Activated T-cell treated with anti-CD3 and anti-CD28 coated beads for 1 hour (primary cell): ENCODE measurements around the gene RPS25.
A peak's percentile ranks its signal among the peaks of the same experiment; 100 is the strongest.
"Not testable (repeated sequence)": the region's sequence is repeated elsewhere in the genome, so short reads cannot be mapped to it uniquely, and the experiment has no call there.

ENCODE experiments used
- DNase-seq: peaks from one replicate; pipeline ENCODE4 v3.0.0-alpha.2; 2020; ENCODE audit warnings: low read depth

Gene RPS25

DNA sequence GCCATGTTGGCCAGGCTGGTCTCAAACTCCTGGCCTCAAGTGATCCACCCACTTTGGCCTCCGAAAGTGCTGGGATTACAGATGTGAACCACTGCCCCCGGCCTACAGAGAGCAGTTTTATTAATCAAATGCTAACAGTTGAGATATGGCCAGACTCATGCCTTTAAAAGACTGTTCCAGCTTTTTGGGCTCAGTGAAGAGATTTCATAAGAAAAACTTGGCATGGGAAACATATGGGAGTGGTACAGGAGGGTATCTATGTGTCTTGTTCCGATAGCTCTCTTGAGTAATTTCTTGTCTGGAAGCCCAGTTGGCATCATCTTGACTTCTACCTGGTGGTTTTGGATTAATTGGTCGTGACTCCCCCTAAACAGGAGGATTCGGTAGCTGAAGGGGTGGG lies 20.7 kb upstream of the RPS25 start:
- DNase-seq = no peak

DNA sequence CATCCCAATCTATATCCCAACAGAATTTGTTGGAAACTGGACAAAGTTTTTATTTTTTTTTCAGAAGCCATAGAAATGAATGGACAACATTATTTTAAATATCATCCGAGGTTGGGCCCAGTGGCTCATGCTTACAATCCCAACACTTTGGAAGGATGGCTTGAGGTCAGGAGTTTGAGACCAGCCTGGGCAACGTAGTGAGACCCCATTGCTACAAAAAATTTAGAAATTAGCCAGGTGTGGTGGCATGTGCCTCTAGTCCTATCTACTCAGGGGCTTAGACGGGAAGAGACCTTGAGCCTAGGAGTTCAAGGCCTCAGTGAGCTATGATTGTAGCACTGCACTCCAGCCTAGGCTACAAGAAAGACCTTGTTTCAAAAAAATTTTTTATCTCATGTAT lies 16.7 kb upstream of the RPS25 start:
- DNase-seq = no peak

DNA sequence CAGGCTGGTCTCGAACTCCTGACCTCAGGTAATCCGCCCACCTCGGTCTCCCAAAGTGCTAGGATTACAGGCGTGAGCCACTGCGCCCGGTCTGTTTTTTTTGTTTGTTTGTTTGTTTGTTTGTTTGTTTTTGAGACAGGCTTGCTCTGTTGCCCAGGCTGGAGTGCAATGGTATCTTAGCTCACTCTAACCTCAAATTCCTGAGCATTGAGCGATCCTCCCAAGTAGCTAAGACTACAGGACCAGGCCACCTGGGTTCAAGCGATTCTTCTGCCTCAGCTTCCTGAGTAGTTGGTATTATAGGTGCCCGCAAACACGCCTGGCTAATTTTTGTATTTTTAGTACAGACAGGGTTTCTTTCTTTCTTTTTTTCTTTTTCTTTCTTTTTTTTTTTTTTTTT lies 15.3 kb upstream of the RPS25 start:
- DNase-seq = not testable (repeated sequence)

DNA sequence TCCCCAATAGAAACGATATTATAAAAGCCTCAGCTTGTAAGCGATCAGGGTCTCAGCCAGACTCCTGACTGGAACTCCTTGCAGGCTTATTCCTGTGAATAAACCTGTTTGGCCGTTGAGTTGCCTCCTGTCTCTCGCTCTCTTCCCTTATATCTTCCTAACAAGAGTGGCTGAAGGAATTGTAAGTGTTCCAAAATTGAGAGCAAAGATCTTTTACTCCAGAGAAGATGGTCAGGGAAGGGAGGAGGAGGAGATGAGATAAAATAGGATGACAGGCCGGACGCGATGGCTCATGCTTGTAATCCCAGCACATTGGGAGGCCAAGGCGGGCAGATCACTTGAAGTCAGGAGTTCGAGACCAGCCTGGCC lies 13.8 kb upstream of the RPS25 start:
- no peak for DNase-seq

DNA sequence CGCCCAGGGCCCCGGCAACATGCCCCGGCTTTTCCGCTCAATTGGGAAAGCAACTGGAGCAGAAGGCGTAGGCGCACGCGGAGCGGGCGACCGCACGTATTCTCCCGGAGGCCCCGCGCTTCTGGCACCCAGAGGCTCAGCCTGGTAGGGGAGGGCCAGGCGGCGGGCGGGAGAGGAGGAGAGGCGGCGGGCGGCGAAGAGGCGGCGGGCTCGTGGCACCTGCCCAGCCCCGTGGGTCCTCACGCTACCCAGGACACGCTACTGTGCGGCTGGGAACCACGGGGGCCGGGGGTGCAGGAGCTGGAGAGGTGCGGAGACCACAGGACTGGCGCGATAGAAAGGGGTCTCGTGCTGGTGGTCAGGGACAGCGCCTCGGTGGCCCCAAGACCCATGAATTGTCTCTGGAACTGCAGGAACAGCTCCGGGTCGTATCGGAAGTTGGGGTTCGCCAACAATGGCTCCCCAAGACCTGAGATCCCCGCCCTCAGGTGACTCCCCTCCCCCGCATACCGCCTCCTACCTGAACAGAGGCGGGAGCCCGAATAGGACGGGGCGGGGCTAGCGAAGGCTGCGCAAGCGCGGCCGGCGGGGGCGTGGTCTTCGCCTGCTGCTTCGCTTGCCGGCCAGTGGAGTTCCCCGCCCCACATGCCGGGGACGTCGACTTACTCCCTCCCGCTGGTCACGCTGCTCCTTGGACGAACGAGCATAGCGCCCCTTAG lies 12.3 kb upstream of the RPS25 start, which contains the start of gene SLC37A4:
Gene SLC37A4, minus strand, starts transcription at position 549 of the 719 bp plus-strand sequence.
- peak; percentile 99 for DNase-seq

DNA sequence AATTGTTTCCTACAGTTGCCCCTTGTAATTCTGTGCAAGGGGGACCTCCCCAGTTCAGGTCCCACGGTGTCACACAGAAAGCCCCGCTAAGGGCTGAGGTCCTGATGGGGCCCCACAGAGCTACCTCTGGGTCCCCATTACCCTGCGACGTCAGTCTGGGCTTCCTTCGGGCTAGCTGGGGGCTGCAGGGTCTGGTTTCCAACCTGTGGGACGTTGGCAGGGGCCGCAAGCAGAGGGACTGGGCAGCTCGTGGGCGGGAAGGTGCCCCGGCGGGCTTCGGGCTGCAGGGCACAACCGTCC lies 11.8 kb upstream of the RPS25 start:
- DNase-seq = no peak

DNA sequence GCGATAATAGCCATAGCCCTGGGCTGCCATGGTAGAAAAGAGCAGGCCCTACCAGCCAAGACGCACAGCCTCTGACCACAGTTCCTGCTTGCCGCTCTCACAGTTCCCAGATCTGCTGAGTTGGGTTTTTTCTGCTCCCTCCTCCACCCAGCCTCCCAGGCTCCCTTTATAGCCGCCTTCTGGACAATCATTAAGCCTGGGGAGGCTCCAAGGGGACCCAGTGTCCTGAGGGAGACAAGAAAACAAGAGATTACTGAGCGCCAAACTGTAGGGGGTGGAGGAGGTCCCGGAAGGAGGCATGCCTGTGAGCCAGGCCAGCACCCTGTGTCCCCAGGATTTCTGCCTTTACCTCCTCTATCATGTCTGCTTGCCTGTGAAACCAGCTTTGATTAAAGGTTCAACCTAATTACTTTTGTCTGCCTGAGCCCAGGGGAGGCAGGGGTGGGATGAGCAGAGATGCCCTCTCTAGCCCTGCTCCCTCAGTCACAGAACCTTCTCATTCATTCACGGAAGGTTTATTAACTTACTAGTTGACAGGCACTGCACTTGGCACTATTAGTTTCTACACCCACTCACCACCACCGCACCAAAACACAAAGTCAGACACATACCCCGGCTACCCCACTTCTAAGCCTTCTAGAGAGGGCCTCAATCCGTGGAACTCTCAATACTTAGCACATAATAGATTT lies 11.3 kb upstream of the RPS25 start:
- no peak for DNase-seq

DNA sequence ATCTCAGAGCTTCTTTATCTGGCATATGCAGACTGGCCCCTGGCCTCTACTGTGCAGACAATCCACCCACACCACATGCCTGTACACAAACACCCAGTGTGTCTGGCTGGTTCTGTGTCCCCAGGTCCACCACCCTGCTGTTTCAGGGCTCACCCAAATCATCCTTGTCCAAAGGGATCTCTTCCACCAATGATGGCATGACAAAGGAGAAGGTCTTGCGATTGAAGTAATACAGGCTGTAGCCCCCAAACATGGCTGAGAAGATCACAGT lies 10.9 kb upstream of the RPS25 start:
- DNase-seq = no peak

DNA sequence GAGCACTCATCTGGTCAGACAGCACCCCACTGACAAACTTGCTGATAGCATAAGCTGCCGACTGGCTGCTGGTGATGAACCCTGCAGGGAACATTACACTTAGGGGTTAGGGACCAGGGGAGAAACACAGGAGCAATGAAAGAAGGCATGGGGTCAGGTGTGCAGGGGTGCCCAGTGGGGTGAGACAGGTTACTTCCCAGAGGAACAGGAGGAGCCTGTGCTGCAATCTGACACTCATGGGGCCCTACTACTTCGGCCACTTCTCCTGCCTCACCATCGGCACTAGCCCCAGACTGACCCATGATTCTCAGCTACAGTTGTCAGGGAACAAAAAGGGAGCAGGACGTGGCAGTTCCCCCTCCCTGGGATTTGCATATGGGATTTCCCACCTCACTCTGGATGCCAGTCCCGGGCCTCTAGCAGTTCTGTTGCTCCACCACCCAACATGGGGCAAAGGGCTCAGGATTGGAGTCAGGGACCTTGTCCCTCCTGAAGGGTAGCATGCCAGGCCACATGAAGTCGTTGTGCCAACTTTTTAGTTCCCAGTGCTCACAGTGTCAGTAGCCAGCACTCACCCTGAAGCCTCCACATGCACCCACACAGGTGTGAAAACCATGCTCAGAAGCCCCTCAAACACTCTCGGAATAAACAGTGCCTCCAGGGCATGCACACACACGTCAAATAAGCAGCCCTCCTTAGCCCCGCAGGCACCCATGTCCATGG lies 10.4 kb upstream of the RPS25 start:
- no peak for DNase-seq

DNA sequence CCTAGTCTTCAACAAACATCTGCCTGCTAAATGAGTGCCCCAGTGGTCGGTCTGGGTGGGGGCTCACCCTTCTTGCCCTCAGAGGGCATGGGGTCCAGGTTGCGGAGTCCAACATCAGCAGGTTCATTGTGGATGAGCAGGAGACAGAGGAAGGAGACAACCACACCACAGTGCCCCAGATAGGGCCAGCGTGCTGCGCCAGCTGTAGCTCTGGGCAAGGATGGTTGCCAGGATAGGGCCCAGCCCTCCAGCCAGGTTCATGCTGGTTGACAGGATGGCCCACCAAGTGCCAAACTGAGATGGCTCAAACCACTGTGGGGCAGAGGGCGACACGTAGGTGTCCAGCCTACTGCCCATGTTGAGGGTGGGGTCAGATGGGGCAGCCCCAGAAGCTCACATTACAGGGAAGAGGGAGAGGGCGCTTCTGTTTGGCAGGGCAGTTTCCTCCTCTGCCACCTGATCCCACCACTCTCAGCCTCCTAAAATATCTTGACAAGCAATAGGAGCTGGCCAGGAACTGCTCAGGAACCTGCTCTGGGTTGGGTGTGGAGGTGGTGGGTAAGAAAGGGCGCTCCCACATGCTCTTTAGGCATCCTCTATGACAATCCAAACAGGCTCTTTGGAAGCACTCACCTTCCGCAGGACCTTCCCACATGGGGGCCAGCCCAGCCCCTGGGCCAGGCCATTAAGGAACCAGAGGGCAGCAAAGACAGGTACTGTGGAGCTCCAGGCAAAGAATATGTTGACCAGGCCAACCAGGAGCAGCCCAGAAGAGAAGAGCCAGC lies 9.6 kb upstream of the RPS25 start:
- DNase-seq = no peak

DNA sequence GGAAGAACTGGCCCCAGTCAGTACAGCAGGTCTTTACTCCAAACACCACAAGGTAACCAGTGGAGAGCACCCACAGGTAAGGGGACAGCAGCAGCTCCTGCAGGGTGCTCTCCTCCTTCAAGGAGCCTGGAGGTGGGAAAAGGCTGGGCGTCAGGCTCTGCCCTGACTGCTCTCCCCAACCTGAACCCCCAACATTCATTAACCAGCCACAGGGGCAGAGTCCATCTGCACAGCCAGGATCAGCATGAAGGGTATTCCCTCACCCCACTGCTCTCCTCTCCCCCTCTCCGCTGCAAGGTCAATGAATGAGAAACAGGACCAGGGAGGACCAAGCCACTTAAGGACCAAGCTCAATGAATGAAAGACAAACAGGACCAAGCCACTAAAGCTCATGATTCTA lies 8.8 kb upstream of the RPS25 start:
- no peak for DNase-seq

DNA sequence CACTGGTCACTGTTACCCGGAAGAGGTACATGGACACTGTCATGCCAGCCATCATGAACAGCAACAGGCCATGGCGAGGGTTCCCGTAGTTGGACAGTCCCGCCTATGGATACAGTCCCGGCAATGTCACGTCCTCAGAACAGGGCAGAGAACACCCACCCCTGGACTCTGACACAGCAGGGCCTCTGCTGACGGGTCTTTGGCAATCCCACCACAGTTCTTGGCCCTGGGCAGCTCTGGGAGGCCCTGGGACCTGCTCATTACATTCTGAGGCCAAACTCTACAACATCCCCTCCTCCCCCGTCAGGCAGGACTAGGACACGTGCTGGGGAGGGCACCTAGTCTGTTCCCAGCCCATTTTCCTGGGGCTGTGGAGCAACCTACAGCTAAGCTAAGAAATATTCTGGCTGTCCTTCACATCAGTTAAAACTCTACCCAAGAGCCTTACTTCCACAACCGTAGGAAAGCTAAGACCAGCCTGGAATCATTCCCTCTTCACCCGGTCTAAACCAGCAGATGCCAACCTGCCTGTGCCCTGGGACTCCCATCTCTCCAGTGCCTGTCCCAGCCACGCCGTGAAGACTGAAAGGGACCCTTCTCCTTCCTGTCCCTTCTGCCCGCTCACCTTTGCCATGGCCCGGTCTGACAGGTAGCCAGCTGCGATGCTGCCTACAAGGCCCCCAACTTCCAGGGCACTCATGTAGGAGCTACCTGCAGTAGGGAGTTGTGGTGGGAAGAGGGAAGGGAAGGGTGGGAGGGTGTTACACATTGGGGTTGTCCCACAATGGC lies 8.0 kb upstream of the RPS25 start:
- no peak for DNase-seq

DNA sequence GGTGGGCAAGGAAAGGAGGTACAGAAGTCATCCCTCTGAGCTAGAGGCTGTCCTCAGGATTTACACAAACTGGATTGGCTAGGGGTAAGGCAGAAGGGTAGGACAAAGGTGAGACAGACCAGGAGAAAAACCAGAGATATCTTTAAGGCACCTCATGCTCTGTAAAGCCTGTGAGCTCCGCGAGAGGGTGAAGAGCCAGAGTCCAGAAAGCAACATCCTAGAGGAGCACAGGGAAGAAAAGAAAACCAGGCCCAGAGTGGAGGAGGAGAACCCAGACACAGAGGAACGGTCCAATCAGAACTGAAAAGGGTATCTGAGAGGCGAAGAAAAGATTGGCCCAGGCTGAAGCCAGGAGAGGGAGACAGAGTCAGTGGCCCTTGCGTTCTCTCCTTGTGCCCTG lies 7.4 kb upstream of the RPS25 start:
- DNase-seq = no peak

DNA sequence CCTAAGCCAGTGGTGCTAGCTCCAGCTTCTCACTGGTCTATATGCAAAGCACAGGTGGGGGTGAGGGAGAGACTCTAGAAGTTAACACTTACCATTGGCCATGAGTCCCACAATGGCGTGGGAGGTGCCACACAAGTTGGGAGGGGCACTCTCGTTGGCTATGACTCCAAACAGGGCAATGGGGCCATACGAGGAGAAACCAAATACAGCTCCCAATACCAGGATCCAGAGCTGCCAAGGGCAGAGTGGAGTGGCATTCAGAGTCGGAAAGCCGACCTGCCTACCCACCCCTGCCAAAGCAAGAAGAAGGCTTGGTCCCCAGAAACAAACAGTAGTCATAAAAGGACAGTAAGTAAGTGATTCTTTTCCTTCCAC lies 6.9 kb upstream of the RPS25 start:
- no peak for DNase-seq

DNA sequence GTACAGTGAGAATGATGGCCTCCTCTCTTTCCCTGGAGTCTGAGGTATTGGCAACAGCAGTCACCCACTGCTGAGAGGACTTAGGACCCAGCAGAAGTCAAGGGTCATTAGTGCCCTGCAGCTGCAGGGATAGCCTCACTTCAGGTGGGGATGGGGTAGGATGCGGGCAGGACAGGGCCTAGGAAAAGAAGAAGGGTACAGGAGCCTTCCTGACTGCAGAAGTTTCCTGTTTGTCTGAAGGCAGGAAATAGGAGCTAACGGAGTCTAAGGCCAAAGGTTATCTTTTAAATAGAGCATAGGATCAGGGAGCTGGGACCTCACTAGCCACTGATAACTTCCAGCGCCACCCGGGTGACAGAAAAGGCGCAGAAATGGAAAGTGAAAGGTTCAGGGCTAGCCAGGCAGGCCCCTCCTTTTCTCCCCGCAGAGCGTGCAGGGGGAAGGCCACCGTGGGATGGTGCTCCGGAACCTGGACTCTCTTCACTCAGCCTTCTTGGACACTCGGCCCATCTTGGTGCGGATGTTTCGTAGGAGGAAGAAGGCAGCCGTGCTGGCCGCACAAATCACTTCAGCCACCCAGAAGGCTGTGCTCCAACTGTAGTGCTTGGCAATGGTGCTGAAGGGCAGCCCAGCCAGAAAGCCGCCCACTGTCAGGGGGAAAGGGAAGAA lies 6.4 kb upstream of the RPS25 start:
- DNase-seq = no peak

DNA sequence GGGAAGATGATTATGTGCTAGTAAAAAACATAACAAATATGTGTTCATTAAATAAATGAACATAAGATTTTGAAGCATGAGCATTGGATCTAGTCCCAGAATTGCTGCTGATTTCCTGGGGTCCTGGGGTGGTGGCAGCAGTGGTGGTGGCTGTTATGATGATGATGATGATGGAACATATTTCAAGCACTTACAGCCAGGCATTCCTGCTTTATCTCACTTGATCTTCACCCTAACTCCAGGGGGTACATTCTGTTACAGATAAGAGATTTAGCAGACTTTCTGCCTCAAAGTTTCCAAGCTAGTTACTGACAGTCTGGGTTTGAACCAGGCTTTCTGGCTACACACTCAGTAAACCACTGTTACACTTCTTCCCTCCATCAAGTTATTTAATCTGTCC lies 5.6 kb upstream of the RPS25 start:
- DNase-seq = no peak

DNA sequence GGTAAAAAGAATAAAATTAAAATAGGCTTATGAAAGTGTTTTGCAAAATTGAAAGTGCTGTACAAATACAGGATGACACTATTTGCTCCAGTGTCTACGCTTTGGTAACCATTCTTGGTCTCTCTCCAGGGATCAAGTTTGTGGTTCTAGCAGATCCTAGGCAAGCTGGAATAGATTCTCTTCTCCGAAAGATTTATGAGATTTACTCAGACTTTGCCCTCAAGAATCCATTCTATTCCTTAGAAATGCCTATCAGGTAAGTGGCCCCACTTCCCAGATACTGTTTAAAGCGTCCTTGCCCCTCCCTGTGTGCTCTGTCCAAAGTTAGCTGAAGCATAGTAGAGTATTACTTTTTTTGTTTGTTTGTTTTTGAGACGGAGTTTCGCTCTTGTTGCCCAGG lies 3.5 kb upstream of the RPS25 start:
- DNase-seq = no peak

DNA sequence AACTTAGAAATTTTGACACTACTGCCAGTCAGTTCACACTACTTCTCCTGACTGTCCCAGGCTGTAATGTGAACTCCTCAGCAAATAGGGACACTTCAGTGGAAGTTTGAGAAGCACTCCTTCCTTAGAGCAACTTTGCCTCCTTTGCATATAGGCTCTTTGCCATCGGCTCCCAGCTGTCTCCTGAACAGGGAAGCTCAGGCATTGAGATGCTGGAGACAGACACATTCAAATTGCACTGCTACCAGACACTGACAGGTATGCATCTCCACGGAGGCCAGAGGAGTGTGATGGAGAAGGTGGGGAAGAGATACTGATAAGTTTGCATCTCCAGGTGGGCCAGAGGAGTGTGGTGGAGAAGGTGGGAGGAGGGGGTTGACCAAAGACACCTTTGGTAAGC lies 1.9 kb upstream of the RPS25 start:
- no peak for DNase-seq

DNA sequence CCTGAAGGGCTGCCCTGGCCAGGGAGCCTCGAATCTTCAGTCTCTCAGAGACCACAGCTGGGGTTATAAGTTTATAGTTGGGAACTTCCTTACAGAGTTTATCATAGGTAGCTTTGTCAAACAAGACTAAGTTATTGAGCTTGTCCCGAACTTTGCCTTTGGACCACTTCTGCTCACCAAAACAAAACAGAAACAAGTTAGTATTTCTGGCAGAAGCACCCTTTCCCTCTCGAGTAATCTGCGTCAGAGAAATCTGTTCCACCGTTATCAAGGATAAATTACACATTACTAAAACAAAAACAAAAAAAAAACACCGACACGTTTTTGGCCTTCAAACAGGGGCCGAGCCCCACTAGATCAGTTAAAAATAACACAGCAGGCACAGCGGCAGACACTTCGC lies 766 bp downstream of the RPS25 start:
- DNase-seq = not testable (repeated sequence)

DNA sequence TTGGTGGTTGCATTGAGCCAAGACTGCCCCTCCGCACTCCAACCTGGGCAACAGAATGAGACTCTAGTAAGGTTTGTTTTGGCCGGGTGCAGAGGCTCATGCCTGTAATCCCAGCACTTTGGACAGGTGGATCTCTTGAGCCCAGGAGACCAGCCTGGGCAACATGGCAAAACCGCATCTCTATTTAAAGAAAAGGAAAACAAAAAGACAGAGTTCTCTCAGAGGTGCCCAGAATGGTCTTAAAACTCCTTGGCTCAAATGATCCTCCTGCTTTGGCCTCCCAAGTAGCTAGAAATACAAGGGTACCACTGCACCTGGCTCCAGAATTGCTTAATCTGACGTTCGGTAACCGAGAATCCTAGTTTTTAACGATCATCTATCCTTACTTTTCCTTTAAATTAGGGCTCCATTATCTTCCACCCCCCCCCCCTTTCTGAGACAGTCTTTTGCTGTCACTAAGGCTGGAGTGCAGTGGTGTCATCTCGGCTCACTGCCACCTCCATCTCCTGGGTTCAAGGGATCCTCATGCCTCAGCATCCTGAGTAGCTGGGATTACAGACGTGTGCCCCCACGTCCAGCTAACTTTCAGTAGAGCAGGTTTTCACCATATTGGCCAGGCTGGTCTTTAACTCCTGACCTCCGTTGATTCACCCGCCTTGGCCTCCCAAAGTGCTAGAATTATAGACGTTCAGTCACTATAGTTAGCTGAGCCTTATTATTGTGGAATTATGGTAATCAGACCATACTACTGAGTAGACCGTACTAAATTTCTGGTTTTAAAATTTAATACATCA lies 1.7 kb downstream of the RPS25 start:
- DNase-seq = no peak

DNA sequence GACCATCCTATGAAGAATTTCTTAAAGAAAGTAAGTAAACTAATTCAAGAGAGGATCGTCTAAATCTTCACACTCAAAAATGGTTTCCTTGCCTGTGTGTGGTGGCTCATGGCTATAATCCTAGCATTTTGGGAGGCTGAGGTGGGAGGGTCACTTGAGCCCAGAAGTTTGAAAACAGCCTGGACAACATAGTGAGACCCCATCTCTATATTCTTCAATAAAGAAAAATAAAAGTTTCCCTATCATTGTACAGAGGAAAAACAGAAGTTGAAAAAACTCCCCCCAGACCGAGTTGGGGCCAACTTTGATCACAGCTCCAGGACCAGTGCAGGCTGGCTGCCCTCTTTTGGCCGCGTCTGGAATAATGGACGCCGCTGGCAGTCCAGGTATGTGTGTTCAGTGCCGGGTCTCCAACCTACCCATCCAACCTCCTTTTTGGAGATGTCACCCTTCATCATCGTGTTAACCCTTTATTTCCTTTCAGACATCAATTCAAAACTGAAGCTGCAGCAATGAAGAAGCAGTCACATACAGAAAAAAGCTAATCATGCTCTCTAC lies 3.0 kb downstream of the RPS25 start:
- no peak for DNase-seq
